ENCODE data around the gene CLMN. TPM values are rescaled to one million over a fixed set of nuclear protein-coding genes. Genes with fewer than 3 reads are reported as not detected.
A peak's percentile ranks its signal among the peaks of the same experiment; 100 is the strongest.

CLMN gene
- total and polyA plus RNA-seq, 10 of the 15 experiments (the other 5 are each of a cell fraction or from before 2014, with no cell fraction given) = 7.8 to 49.3 (median 18.5) TPM

GRCh38 chr14:95195031-95195430 is 124.7 kb downstream of the CLMN start (continued):
- TF ChIP-seq SPI1 (IDR thresholded peaks at IDR 0.05; ENCODE audit: borderline replicate concordance, insufficient read depth, low read depth, low read length) = no peak
- TF ChIP-seq CHD2 (IDR thresholded peaks at IDR 0.05; ENCODE audit: borderline replicate concordance, low read depth, low read length) = no peak
- TF ChIP-seq KAT2A (conservative IDR thresholded peaks at IDR 0.05; ENCODE audit: control insufficient read depth, low read depth, low read length) = no peak
- TF ChIP-seq MTA2 (IDR thresholded peaks at IDR 0.05; ENCODE audit: low read depth) = no peak
- no peak for TF ChIP-seq EED (IDR thresholded peaks at IDR 0.05; ENCODE audit: low read depth)
- no peak for TF ChIP-seq NFXL1 (IDR thresholded peaks at IDR 0.05; ENCODE audit: borderline replicate concordance)
- no peak for TF ChIP-seq EGR1 (IDR thresholded peaks at IDR 0.05; ENCODE audit: borderline replicate concordance in 1 of 2, low read depth in 2 of 2, low read length in 2 of 2)
- no peak for TF ChIP-seq PBX3 (IDR thresholded peaks at IDR 0.05; ENCODE audit: insufficient replicate concordance, low read depth, low read length)
- no peak for TF ChIP-seq JUNB (IDR thresholded peaks at IDR 0.05)
- no peak for TF ChIP-seq SUZ12 (IDR thresholded peaks at IDR 0.05; ENCODE audit: unreplicated experiment)

GRCh38 chr14:95193081-95193480 is 126.6 kb downstream of the CLMN start:
- POLR2A ChIA-PET = interaction anchor here (1.5 kb wide), 1 partner anchor 9 kb away, joined by 3 read pairs; no protein-coding TSS in a partner anchor
- CTCF ChIA-PET = interaction anchor here (0.7 to 1.2 kb wide), 2 partner anchors 61 to 107 kb away, joined by 3 read pairs; no protein-coding TSS in a partner anchor
- Histone ChIP-seq H3K36me3 (ENCODE audit: control insufficient read depth in 2 of 2, insufficient read depth in 2 of 2, low read length in 1 of 2) (no peaks in the 10 kb centered on the region; a peak in 1 of 4 replicates), H2AFZ (ENCODE audit: control insufficient read depth, low read depth, low read length) (no peak overlapping the region), H3K79me2 (ENCODE audit: control insufficient read depth, insufficient read depth, low read length) (no peaks in the 10 kb centered on the region), H3K9ac (ENCODE audit: control insufficient read depth, insufficient read depth, low read length) (no peak overlapping the region), H3K4me1 (ENCODE audit: control insufficient read depth, insufficient read depth, low read length) (no peaks in the 10 kb centered on the region), H3K4me3 (no peak overlapping the region), H3K27me3 (replicated peaks in 1 of 2; ENCODE audit: control insufficient read depth in 2 of 2, insufficient read depth in 2 of 2, low read length in 1 of 2) (no peaks in the 10 kb centered on the region), H3K9me3 (replicated peaks; ENCODE audit: control insufficient read depth, insufficient read depth, low read length) (no peaks in the 10 kb centered on the region; the same call in 2 of the 3 replicates), H4K20me1 (ENCODE audit: control insufficient read depth, insufficient read depth) (no peaks in the 10 kb centered on the region), H3K27ac (ENCODE audit: control insufficient read depth, insufficient read depth) (no peak overlapping the region), H3K4me2 (ENCODE audit: control insufficient read depth, insufficient read depth) (no peak overlapping the region)
- BruUV-seq (replicated peaks) = TSS peak; percentile 47
- DNase-seq (ENCODE audit: low read depth, low spot score) (no peak), FAIRE-seq (no peak), ATAC-seq (no peak)
- WGBS (ENCODE audit: insufficient coverage, insufficient replicate concordance, low lambda C conversion rate, missing lambda C conversion rate) = 44% methylated on average over 6 of the region's 6 CpGs
- intact Hi-C loops (cut with micrococcal nuclease; ENCODE audit: unreplicated experiment) (no loop called here), in situ Hi-C loops (cut with MboI) (loop anchor here (10.0 kb wide), 1 partner anchor 508 kb away; no protein-coding TSS in a partner anchor)
- SMC1A ChIA-PET (ENCODE audit: uncharacterized antibody, unreplicated experiment) = interaction anchor here (1.5 to 1.7 kb wide), 2 partner anchors 52 to 94 kb away, joined by 4 read pairs; no protein-coding TSS in a partner anchor
- RAD21 ChIA-PET (ENCODE audit: unreplicated experiment) = interaction anchor here (0.7 kb wide), 1 partner anchor 10 kb away, joined by 3 read pairs; no protein-coding TSS in a partner anchor
- TF ChIP-seq TBL1XR1 (IDR thresholded peaks at IDR 0.05; ENCODE audit: low read depth, low read length) (no peak), SMAD5 (IDR thresholded peaks at IDR 0.05; ENCODE audit: low read depth) (no peak), RCOR1 (conservative IDR thresholded peaks at IDR 0.05; ENCODE audit: low read depth, low read length) (no peak), TARDBP (IDR thresholded peaks at IDR 0.05; ENCODE audit: borderline replicate concordance) (no peak), TAF1 (IDR thresholded peaks at IDR 0.05; ENCODE audit: borderline replicate concordance, low read depth, low read length) (no peak), POLR2A (IDR thresholded peaks at IDR 0.05; ENCODE audit: low read depth, low read length) (no peak), ZBTB33 (IDR thresholded peaks at IDR 0.05) (no peak), USF2 (IDR thresholded peaks at IDR 0.05; ENCODE audit: borderline replicate concordance, low read depth, low read length) (no peak), TCF7 (IDR thresholded peaks at IDR 0.05; ENCODE audit: borderline replicate concordance) (no peak), LARP7 (IDR thresholded peaks at IDR 0.05) (no peak)

Data from GM12878 (cell line).